AML-193 (cell line): ENCODE results near the gene RAB35.
A peak's percentile ranks its signal among the peaks of the same experiment; 100 is the strongest.
"Not testable (repeated sequence)": the region's sequence is repeated elsewhere in the genome, so short reads cannot be mapped to it uniquely, and the experiment has no call there.

Experiments
- DNase-seq, 2 experiments: peaks; one replicate each; lab custom pipeline; 2025; lab: John Stamatoyannopoulos, UW

The RAB35 gene

GRCh38 chr12:120060717-120061116 is 55.8 kb downstream of the RAB35 start:
- DNase-seq, result no peak

GRCh38 chr12:120060196-120060595 is 56.4 kb downstream of the RAB35 start:
- DNase-seq, result no peak

- no peak for DNase-seq
Measured at GRCh38 chr12:120056739-120057138, 59.8 kb downstream of the RAB35 start.

- peak in 1 of 2 experiments; percentile 3 for DNase-seq
Measured at GRCh38 chr12:120055231-120056000, 61.1 kb downstream of the RAB35 start.

- DNase-seq, result no peak
Measured at GRCh38 chr12:120054293-120054692, 62.3 kb downstream of the RAB35 start.

GRCh38 chr12:120051535-120051934 is 65.0 kb downstream of the RAB35 start:
- no peak for DNase-seq

- DNase-seq, result no peak
Measured at GRCh38 chr12:120049426-120049825, 67.1 kb downstream of the RAB35 start.

GRCh38 chr12:120048263-120048662 is 68.3 kb downstream of the RAB35 start:
- DNase-seq, result no peak

GRCh38 chr12:120047072-120047471 is 69.5 kb downstream of the RAB35 start:
- DNase-seq, result no peak

GRCh38 chr12:120045367-120045766 is 71.2 kb downstream of the RAB35 start:
- DNase-seq, result not testable (repeated sequence)
